GM12878 (cell line): ENCODE data around the gene SYS1.

Source experiments
- CEBPZ ChIP-seq: fragments of 150-350 bp; IDR thresholded peaks from 2 replicates; pipeline ENCODE4 v1.6.1; 2016; ENCODE audit warnings: low read depth, low read length
- CTCF ChIP-seq, 3 experiments: IDR thresholded peaks in 2 of 3; conservative IDR thresholded peaks in 1 of 3; 2 replicates each; pipeline ENCODE4 v1.5.1; 2011; ENCODE audit warnings: low read depth in 3 of 3, low read length in 3 of 3, mild to moderate bottlenecking in 3 of 3, control low read depth in 2 of 3, moderate library complexity in 2 of 3, inconsistent platforms in 1 of 3, mixed read lengths in 1 of 3; ENCODE audit not compliant: control insufficient read depth in 2 of 3, insufficient read depth in 1 of 3; ENCODE audit errors: extremely low read depth in 1 of 3
- POLR2AphosphoS5 ChIP-seq: IDR thresholded peaks from 2 replicates; pipeline ENCODE4 v1.6.1; 2011; ENCODE audit warnings: mild to moderate bottlenecking, low read length, inconsistent platforms

GRCh38 chr20:45322952-45323383 is 40.0 kb upstream of the SYS1 start:
- TF ChIP-seq POLR2AphosphoS5 (no peak), CEBPZ (no peak), CTCF (IDR thresholded peaks at IDR 0.05 in 2 of 3, conservative IDR thresholded peaks at IDR 0.05 in 1 of 3; ENCODE audit: control insufficient read depth in 2 of 3, extremely low read depth in 1 of 3, insufficient read depth in 1 of 3, low read depth in 3 of 3, low read length in 3 of 3) (peak; percentile 12 to 56 (median 29); a peak in 3 of 6 replicates)
